CD4-positive, alpha-beta T cell treated with Interleukin-4 for 1 hour (primary cell): ENCODE results near the gene DHRS11.

Experiments used
- DNase-seq, 2 donors: peaks; one replicate each; pipeline ENCODE4 v3.0.0-alpha.2; 2020 to 2022

DHRS11 gene

GRCh38 chr17:36616061-36617029 is 24.7 kb downstream of the DHRS11 start:
- no peak for DNase-seq

GRCh38 chr17:36617773-36618172 is 26.1 kb downstream of the DHRS11 start:
- DNase-seq = no peak

DNA sequence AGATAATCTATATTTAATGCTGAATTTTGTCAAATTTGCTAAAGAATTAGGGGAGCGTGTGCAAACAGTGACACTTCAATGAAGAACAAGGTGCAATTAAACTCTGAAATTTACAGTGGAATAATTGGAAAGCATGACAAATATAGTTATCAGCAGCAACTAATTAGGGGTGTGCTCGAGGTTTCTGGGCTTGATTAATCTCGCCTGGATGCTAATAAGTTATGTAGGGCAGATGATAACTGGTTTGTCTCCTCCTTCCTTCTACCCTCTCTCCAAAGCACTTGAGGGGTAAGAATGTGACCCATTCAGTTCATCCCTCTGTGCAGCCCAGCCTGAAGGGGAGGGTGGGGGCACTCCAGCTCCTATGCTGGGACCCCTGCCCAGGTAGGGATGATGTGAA is 31.6 kb downstream of the DHRS11 start:
- DNase-seq = no peak

GRCh38 chr17:36625188-36625587 is 33.5 kb downstream of the DHRS11 start:
- no peak for DNase-seq

GRCh38 chr17:36627101-36627500 is 35.4 kb downstream of the DHRS11 start:
- DNase-seq = no peak

DNA sequence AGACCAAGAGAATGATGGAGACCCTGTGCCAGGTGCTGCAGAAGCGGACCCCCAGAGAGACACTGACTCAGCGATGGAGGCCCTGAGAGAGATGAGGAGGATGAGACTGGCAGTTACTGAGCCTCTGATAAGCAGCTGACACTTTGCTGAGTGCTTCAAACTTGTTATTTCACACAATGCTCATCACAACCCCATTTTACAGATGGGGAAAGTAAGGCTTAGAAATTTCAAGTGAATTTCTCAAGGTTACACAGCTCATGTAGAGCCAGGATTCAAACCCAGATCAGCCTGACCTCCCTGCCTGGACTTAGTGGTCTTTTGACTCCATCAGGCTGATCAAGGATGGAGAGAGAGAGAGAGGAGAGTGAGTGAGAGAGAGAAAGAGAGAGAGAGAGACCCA is 36.9 kb downstream of the DHRS11 start:
- DNase-seq = no peak

GRCh38 chr17:36629252-36629847 is 37.7 kb downstream of the DHRS11 start:
- peak; percentile 78 to 79 for DNase-seq

- no peak for DNase-seq
Observed at GRCh38 chr17:36629970-36630502, 38.4 kb downstream of the DHRS11 start.

- DNase-seq = no peak
Observed at GRCh38 chr17:36631022-36631421, 39.3 kb downstream of the DHRS11 start.

DNA sequence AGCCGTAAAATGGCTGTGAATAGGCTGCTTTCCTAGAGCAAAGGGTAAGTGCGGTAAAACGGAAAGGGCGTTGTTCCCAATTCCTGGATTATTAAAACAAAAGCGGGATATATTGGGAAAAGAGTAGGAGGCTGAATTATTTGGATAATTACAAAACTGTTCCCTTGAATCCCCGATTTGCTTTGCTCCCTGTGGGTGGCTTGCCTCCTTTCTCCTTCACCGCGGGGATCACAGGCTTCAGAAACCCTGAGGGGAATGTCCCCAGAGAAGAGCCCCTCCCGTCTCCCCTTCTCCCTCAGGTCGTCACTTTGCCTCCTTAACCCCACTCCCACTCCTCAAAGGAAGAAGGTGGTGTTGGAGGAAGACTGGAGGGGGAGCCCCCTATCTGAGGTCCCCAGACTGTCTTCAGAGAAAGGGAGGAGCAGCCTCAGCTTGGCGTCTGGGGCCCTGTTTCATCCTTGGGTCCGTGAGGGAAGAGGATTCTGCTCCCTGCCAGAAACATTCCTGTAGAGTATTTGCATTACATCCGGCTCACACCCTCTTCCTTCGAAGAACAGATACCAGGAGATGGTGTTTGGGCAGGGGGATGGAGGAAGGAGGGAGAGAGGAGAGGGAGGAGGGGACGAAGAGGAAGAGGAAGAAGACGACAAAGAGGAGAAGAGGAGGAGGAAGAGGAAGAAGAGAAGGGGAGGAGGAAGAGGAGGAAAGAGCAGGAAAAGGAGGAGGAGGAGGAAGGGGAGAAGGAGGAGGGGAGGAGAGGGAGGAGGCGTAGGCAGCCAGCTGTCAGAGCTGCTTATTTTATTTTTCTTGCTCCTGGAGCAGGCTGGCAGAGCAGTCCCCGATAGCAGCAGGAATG is 41.5 kb downstream of the DHRS11 start:
- DNase-seq = no peak

GRCh38 chr17:36640346-36640745 is 48.7 kb downstream of the DHRS11 start:
- DNase-seq = no peak

GRCh38 chr17:36640836-36641235 is 49.2 kb downstream of the DHRS11 start:
- no peak for DNase-seq

GRCh38 chr17:36641331-36641876 is 49.7 kb downstream of the DHRS11 start:
- no peak for DNase-seq

DNA sequence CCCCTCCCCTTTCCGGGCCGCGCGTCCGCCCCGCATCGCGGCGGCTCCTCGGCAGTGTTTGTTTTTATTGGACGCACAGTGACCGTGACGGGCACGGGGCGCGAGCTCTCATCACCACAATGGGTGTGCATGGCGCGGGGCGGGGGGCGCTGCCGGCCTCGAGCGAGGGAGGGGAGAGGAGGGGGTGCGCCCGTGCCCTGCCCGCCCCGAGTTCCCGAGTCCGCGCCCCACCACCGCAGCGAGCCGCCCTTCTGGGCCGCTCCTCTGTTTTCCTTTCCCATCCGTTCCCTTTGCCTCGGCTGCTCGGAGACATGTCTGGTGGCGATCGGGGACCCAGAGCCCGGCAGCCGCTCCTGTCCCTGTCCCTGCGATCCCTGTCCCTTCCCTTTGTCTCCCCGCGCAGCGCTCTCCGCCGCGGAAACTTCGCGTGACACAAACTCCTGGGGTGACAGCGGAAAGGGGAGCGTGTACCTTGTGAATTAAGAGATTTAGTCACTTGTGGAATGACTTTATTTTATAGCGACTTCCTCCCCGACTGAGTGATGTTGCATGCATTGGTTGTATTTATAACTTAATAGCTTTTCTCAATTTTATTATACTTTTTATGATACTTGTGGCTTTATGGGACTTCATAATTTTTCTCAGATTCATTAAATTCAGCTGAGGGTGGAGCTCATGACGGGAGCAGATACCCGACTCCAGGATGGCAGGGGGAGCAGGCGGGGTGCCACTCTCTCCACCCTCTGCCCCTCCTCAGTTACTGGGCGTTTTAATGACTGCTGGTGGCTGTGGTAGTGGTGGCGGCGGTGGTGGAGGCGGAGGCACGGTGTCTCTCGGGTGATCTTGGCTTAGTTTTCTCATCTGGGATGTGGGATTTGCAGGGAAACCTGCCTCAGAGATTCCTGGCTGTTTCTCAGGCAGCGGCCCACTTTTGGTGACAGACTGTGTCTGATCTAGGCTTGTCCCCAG is 50.5 kb downstream of the DHRS11 start:
- DNase-seq = no peak

DNA sequence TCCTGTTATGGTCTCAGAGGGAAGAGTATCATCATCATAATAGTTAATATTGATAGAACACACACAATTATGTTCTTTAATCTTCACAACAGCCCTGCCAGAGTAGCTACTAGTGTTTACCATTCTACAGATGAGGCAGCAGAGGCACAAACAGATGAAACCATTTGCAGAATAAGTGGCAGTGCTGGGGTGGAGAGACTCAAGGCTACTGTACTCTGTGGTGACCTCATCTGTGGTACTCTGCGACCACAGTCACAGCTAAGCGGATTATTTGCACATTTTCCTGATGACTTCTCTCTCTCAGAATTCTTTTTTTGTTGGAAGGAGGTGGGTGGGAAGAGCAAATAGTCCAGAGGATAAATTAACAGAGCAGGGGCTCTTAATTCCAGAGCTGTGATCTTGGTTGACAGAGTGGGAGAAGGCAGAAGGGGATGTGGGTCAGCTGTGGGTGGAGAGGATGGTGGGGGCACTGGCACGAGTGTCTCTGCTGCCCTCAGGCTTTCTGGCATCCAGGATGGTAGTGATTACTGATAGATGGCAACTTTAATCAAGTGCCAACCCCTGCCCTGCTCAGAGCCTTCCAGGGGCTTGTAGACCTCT is 51.5 kb downstream of the DHRS11 start:
- no peak for DNase-seq

DNA sequence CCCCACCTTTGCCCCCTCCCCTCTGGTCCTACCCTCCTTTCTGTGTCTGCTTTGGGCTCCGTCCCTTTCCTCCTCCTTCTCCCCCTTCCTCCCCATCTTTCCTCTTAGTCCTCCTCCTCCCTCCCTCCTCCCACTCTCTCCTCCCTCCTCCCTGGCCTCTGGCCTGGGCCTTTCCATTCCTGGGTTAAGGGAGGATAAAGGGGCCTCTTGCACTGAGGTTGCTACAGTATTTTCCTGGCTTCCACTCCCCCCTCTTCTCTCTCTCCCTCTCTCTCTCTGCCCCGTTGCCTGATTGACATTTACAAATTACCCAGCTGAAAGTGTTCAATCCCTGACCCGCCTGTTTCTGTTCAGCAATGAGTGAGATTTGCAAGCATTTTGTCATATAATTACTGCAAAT is 53.7 kb downstream of the DHRS11 start:
- no peak for DNase-seq

DNA sequence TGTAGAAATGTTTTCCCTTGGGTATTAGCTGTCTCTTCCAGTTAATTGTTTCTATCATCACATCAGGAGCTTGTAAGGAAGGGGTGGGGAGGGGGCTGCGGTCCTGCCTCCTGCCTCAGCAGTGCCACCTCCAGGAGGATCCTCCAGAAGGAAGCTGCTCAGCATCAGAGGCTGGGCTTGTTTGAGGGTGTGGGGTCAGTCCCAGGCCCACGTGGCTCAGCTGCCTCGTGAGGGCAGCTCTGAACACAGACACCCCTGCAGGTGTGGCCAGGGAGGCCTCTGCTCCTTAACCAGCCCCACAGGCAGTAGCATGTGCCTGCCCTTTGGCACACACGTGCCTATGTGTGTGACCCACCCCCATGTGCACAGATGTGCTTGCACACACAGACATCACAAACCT is 56.0 kb downstream of the DHRS11 start:
- no peak for DNase-seq

GRCh38 chr17:36650096-36650775 is 58.6 kb downstream of the DHRS11 start:
- DNase-seq = no peak
